Type B pancreatic cell (in vitro differentiated cells): ENCODE results near the gene PHF19. TPM values are rescaled to one million over a fixed set of nuclear protein-coding genes. Genes with fewer than 3 reads are reported as not detected.

Experiments used
- DNase-seq: peaks from one replicate; pipeline ENCODE4 v3.0.0; 2021; ENCODE audit warnings: mixed read lengths; ENCODE audit not compliant: unreplicated experiment; ENCODE audit errors: extremely low spot score
- H3K27ac Mint-ChIP-seq: 2 replicates; pipeline ENCODE4 v1.8.0; 2021; ENCODE audit warnings: mild to moderate bottlenecking, mixed read lengths
- H3K27me3 Mint-ChIP-seq: 2 replicates; pipeline ENCODE4 v1.8.0; 2021; ENCODE audit warnings: mixed read lengths
- H3K36me3 Mint-ChIP-seq: 2 replicates; pipeline ENCODE4 v1.8.0; 2021; ENCODE audit warnings: mixed read lengths
- H3K4me1 Mint-ChIP-seq: one replicate; pipeline ENCODE4 v1.8.0; 2021; ENCODE audit warnings: mixed read lengths; ENCODE audit not compliant: unreplicated experiment
- H3K4me3 Mint-ChIP-seq: 2 replicates; pipeline ENCODE4 v1.8.0; 2021; ENCODE audit warnings: mild to moderate bottlenecking, mixed read lengths
- H3K9me3 Mint-ChIP-seq: 2 replicates; pipeline ENCODE4 v1.8.0; 2021; ENCODE audit warnings: mixed read lengths
- total RNA-seq: library from RNA; stranded (reverse); gene quantifications from 2 replicates; pipeline ENCODE4 v1.2.1, GENCODE V29; 2021; ENCODE audit warnings: low replicate concordance
- TF ChIP-seq, protein P1 (sequence below): fragments of 200-600 bp; sonication (generic); conservative IDR thresholded peaks from 2 replicates; pipeline ENCODE4 v1.5.0; 2021; ENCODE audit warnings: antibody characterized with exemption, mild to moderate bottlenecking

PHF19 gene
- total RNA-seq, 1 donor from 2014 or later: 39.6 TPM

DNA sequence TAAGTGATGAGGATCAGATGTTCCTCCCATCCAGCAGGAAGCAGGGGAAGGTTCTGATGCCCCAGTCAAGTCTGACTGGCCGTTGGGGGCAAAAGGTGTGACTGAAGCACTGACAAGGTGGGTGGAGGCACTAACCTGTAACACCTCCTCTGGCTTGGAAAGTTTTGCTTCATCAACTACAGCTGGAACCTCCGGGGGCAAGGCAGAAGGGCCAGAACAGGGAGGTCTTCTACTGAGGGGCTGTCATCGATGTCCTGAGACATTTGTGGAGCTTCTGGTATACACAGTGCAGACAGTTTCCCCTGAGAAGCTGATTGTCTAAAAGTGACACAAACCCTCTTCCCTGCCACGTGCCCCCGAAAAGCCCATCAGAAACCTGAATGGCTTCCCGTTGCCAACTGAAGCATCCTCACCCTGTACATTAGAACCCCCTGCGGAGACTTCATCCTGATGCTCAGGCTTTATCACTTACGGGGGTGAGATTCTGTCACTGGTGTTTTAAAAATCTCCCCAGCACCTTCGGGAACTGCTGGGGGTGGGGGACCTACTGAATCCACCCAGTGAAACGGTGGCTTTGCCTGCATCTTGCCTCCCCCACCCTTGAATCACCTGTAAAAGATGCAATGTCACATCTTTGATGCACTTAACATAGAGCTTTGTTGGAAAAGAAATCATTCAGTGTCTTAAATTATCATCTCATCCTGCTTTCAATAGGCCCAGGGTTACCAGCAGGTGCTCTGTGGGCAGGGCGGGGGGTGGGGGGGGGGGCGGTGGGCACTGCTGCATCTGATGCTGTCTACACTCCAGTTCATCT, 25.0 kb upstream of the PHF19 start:
- Mint-ChIP-seq H3K36me3 (no peaks in the 10 kb centered on the region), H3K27ac (peak overlapping the region; percentile 22), H3K9me3 (no peaks in the 10 kb centered on the region), H3K27me3 (peaks cover 9% of the 10 kb centered on the region), H3K4me1 (no peaks in the 10 kb centered on the region), H3K4me3 (no peak overlapping the region)
- DNase-seq: no peak
- TF ChIP-seq, protein P1, sequence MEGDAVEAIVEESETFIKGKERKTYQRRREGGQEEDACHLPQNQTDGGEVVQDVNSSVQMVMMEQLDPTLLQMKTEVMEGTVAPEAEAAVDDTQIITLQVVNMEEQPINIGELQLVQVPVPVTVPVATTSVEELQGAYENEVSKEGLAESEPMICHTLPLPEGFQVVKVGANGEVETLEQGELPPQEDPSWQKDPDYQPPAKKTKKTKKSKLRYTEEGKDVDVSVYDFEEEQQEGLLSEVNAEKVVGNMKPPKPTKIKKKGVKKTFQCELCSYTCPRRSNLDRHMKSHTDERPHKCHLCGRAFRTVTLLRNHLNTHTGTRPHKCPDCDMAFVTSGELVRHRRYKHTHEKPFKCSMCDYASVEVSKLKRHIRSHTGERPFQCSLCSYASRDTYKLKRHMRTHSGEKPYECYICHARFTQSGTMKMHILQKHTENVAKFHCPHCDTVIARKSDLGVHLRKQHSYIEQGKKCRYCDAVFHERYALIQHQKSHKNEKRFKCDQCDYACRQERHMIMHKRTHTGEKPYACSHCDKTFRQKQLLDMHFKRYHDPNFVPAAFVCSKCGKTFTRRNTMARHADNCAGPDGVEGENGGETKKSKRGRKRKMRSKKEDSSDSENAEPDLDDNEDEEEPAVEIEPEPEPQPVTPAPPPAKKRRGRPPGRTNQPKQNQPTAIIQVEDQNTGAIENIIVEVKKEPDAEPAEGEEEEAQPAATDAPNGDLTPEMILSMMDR: no peak

DNA sequence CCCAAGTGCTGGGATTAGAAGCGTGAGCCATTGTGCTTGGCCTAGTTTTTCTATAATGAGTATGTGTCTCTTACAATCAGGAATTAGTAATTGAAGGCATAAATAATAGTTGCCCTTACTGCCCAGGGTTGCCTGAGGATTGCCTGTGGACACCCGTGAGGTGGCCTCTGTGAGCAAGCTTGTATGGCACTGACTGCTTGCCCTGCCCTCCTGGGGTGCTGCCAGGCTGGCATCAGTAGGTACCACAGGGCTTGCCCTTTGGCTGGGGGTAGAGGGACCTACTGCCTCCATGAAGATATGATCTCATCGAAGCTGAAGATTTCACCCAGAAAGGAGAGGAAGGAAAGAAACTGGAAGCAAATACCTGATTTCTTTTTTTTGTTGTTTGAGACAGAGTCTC, 23.8 kb upstream of the PHF19 start:
- Mint-ChIP-seq H3K27ac (no peak overlapping the region), H3K4me3 (no peak overlapping the region), H3K9me3 (no peaks in the 10 kb centered on the region), H3K36me3 (no peaks in the 10 kb centered on the region), H3K4me1 (no peaks in the 10 kb centered on the region), H3K27me3 (peaks cover 9% of the 10 kb centered on the region)
- TF ChIP-seq, protein P1: no peak
- no peak for DNase-seq

DNA sequence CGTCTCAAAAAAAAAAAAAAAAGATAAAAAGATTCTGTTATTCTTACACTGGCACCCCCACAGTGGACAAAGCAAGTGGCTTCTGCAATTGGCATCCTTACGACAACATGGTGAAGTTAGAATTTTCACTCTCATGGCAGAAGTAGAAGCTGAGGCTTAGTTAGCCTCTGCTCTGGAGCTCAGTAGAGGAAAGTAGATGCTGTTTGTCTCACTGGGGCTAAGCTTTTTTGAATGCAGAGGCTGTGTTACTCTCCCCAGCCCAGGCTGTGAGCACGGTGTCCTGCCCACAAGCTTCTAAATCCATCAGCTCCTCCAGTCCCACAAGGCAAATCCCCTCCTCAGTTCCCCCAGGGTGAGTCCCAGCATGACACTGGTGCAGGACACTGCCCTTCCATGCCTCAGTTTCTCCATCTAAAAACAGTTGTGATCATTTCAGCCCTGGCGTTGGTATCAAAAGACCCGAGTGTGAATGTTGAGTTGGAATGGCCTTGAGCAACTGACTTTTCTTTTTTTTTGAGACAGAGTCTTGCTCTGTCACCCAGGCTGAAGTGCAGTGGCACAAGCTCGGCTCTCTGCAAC, 22.6 kb upstream of the PHF19 start:
- TF ChIP-seq, protein P1: no peak
- Mint-ChIP-seq H3K27me3 (peaks cover 13% of the 10 kb centered on the region), H3K4me1 (no peaks in the 10 kb centered on the region), H3K36me3 (no peaks in the 10 kb centered on the region), H3K27ac (no peak overlapping the region), H3K9me3 (no peaks in the 10 kb centered on the region), H3K4me3 (no peak overlapping the region)
- DNase-seq: no peak

DNA sequence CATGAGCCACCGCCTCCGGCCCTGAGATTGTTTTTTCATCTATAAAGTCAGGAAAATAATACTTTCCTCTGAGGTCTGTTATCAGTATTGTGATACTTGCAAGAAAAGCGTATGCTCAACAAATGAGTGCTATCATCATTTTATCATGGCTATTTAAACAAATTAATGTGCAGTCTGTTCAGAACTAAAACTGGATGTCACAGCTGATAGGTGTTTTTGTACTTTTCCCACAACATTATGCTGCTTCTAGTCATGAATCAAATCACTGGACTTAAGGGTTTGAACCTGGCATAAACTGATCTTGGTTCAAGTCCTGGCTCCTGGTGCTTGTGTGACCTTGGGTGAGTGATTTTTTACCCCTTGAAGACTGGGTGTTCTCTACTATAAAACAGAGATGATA, 21.4 kb upstream of the PHF19 start:
- TF ChIP-seq, protein P1: no peak
- no peak for DNase-seq
- peaks cover 16% of the 10 kb centered on the region for H3K27me3 Mint-ChIP-seq
- no peaks in the 10 kb centered on the region for H3K36me3 Mint-ChIP-seq
- H3K9me3 Mint-ChIP-seq: no peaks in the 10 kb centered on the region
- no peak overlapping the region for H3K27ac Mint-ChIP-seq
- no peak overlapping the region for H3K4me3 Mint-ChIP-seq
- peaks cover 2% of the 10 kb centered on the region for H3K4me1 Mint-ChIP-seq

DNA sequence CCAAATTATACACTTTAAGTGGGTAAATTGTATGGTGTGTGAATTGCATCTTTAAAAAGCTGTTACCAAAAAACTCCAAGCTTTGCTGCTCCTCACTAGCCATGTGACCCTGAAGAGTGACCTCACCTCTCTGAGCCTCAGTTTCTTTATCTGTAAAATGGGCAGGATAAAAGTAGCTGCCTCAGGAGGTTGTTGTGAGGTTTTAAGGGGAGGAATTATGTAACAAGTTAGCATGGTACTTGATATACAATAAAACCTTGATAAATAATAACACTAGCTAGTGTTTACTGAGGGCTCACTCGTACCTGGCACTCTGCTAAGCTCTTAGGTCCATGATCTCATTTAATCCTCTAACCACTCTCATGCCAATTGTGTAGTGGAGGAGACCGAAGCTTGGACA, 19.0 kb upstream of the PHF19 start:
- H3K4me3 Mint-ChIP-seq: no peak overlapping the region
- peaks cover 15% of the 10 kb centered on the region for H3K27me3 Mint-ChIP-seq
- H3K27ac Mint-ChIP-seq: no peak overlapping the region
- TF ChIP-seq, protein P1: no peak
- no peak for DNase-seq
- no peaks in the 10 kb centered on the region for H3K36me3 Mint-ChIP-seq
- H3K4me1 Mint-ChIP-seq: peaks cover 3% of the 10 kb centered on the region
- no peaks in the 10 kb centered on the region for H3K9me3 Mint-ChIP-seq
